Measurements from ENCODE around the gene F10.
"Not testable (repeated sequence)": the region's sequence is repeated elsewhere in the genome, so short reads cannot be mapped to it uniquely, and the experiment has no call there.

Gene F10

GRCh38 chr13:113152984-113153809 lies 30.6 kb downstream of the F10 start:
- DNase-seq (ENCODE audit: low read depth in 3 of 3), result peak in 1 of 3 experiments; percentile 23

GRCh38 chr13:113153810-113154748 lies 31.5 kb downstream of the F10 start:
- peak; percentile 48 to 69 (median 51) for DNase-seq (ENCODE audit: low read depth in 3 of 3)

- no peak for DNase-seq (ENCODE audit: low read depth in 3 of 3)
Observed at GRCh38 chr13:113155201-113155600, 32.6 kb downstream of the F10 start.

GRCh38 chr13:113155982-113156655 lies 33.5 kb downstream of the F10 start:
- no peak for DNase-seq (ENCODE audit: low read depth in 3 of 3)

GRCh38 chr13:113157206-113157928 lies 34.8 kb downstream of the F10 start:
- no peak for DNase-seq (ENCODE audit: low read depth in 3 of 3)

- no peak for DNase-seq (ENCODE audit: low read depth in 3 of 3)
Observed at GRCh38 chr13:113157929-113158747, 35.5 kb downstream of the F10 start, which contains the start of gene PROZ. PROZ (plus strand) TSS chr13:113158648; CDS start chr13:113158661, 13 bp downstream.

GRCh38 chr13:113158946-113159345 lies 36.3 kb downstream of the F10 start:
- DNase-seq (ENCODE audit: low read depth in 3 of 3), result no peak

GRCh38 chr13:113159701-113160100 lies 37.1 kb downstream of the F10 start:
- no peak for DNase-seq (ENCODE audit: low read depth in 3 of 3)

- DNase-seq (ENCODE audit: low read depth in 3 of 3), result no peak
Observed at GRCh38 chr13:113160983-113161382, 38.4 kb downstream of the F10 start.

- DNase-seq (ENCODE audit: low read depth in 3 of 3), result no peak
Observed at GRCh38 chr13:113161433-113161832, 38.8 kb downstream of the F10 start.

- DNase-seq (ENCODE audit: low read depth in 3 of 3), result not testable (repeated sequence)
Observed at GRCh38 chr13:113161975-113162374, 39.4 kb downstream of the F10 start.

GRCh38 chr13:113162783-113163685 lies 40.4 kb downstream of the F10 start:
- DNase-seq (ENCODE audit: low read depth in 3 of 3), result no peak

- DNase-seq (ENCODE audit: low read depth in 3 of 3), result no peak
Observed at GRCh38 chr13:113164492-113164891, 41.9 kb downstream of the F10 start.

GRCh38 chr13:113166266-113166665 lies 43.7 kb downstream of the F10 start:
- no peak for DNase-seq (ENCODE audit: low read depth in 3 of 3)

GRCh38 chr13:113166681-113167080 lies 44.1 kb downstream of the F10 start:
- DNase-seq (ENCODE audit: low read depth in 3 of 3), result no peak

GRCh38 chr13:113167155-113167554 lies 44.6 kb downstream of the F10 start:
- DNase-seq (ENCODE audit: low read depth in 3 of 3), result no peak

- no peak for DNase-seq (ENCODE audit: low read depth in 3 of 3)
Observed at GRCh38 chr13:113167575-113167974, 45.0 kb downstream of the F10 start.

- no peak for DNase-seq (ENCODE audit: low read depth in 3 of 3)
Observed at GRCh38 chr13:113168211-113168610, 45.6 kb downstream of the F10 start.

Measured in stimulated activated CD4-positive, alpha-beta T cell treated with anti-CD3 and anti-CD28 coated beads, TNF-alpha, amount 100 ng/mL, for 4 hours (primary cell).